Stimulated activated CD8-positive, alpha-beta memory T cell treated with anti-CD3 and anti-CD28 coated beads, Interleukin-15, amount 100 ng/mL, for 48 hours (primary cell): Measurements from ENCODE around the gene MGAT3.

Source experiments
- DNase-seq, 2 donors: peaks; one replicate each; pipeline ENCODE4 v3.0.0-alpha.2; 2020; ENCODE audit warnings: low read depth in 2 of 2

Gene MGAT3

GRCh38 chr22:39429186-39429585 lies 27.6 kb upstream of the MGAT3 start:
- no peak for DNase-seq

DNA sequence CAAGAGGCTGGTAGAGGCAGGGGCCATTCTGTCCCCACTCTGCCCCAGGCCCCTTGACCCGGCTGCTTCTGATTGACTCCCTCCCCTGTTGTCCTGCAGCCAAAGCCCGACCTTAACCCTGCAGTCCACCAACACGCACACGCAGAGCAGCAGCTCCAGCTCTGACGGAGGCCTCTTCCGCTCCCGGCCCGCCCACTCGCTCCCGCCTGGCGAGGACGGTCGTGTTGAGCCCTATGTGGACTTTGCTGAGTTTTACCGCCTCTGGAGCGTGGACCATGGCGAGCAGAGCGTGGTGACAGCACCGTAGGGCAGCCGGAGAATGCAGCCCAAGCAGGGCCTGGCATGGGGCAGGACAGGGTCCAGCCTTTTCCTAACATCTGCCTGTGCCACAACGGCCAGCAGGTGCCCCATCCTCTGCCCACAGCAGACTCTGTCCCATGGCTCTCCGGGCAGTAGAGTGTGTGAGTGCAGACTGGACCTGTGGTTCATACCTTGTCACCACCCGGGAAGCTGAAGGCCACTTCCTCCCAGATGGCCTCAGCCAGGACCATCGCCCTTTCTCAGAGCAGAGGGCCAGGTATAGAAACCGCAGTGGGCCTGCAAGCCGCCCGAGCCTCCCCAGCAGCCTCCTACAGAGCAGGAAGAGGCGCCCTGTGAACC lies 26.8 kb upstream of the MGAT3 start:
- DNase-seq, result no peak

DNA sequence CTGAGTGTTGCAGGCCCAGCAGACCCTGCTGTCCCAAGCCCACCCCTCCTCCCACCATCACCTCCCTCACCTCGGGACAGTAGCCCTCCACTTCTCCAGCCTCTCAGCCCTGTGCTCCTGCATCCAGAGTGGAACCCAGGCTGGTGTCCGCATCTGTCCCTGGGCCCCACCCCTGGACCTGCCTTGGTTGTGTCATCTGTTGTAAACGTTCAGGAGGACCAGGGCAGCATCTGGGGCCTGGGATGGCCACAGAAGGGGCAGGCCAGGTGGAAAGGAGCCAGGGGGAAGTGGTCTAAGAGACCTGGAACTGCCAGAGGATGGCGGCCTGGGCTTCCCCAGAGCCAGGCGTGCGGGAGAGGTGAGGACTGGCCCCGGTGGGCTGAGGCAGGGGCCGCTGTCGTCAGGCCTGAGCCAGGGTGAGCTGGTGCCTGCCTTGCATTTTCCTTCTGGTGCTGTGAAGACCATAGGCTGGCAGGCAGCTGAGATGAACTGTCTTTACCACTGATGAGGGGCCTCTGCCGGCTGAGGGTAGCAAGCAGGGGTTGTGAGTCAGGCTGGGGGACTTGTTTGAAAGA lies 26.1 kb upstream of the MGAT3 start:
- no peak for DNase-seq

DNA sequence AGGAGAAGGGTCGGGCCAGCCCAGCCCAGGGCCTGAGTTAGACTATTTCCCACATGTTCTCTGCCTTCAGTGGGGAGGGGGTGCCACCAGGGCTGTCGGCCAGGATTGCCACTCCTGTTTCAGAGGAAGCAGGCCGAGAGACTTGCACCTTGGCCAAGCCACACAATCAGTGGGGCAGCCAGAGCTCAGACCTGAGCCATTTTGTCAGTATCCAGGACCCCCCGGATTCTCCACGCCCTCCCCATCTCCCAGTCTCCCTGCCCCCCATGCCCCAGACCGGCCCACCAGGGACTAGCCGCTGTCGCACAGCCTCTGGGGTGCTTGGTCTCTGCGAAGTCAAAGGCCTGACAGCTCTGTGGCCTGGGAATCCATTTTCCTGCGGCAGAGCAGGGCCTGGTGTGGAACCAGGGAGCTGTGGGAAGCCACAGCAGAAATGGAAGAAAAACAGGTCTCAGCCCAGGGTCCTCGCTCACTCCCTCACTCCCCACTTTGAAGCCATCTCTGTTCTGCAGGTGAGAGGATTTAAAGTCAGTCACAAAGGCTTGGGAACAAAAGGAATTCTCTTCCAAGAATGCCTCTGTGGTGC lies 25.5 kb upstream of the MGAT3 start:
- no peak for DNase-seq

DNA sequence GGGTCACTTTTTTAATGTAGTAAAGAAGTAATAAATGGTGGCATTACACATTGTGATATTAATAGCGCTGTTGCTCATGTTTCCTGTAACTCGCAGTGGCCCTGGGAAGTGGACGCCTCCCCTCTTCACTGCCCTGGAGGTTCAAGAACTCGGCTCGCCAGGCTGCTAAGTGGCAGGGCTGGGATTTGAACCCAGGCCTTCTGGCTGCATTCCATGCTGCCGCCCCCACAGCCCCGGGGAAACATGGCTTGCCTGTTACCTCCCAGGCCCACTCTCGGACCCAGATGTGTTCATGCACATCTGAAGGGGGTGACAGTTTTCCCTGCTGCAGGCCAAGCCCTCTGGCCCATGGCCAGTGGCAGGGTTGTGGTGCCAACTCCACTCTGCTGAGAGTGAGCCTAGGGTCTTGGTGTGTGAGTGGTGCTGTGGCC lies 25.0 kb upstream of the MGAT3 start:
- no peak for DNase-seq

GRCh38 chr22:39432361-39432811 lies 24.4 kb upstream of the MGAT3 start:
- DNase-seq, result no peak

GRCh38 chr22:39433476-39434242 lies 23.2 kb upstream of the MGAT3 start:
- DNase-seq, result no peak

DNA sequence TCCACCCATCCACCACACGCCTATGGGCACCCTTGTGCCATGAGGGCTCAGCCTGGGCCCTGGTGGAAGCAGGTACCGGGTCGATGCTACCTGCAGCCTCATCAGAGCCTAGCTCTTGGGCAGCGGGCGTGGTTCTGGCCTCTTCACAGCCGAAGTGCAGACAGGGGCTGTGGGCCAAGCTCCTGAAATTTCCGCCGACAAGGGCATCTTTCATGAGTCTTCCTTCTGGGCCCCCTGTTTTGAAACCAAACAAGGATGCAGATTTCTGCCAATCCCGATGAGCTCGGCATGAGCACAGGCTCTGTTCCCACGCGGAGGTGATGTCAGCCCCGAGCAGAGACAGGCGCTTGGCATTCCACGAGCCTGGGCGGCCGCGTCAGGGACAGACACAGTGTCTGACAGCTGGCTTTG lies 22.6 kb upstream of the MGAT3 start:
- DNase-seq, result no peak

- DNase-seq, result no peak
Observed at GRCh38 chr22:39434721-39435120, 22.1 kb upstream of the MGAT3 start.

GRCh38 chr22:39435616-39436015 lies 21.2 kb upstream of the MGAT3 start:
- no peak for DNase-seq

DNA sequence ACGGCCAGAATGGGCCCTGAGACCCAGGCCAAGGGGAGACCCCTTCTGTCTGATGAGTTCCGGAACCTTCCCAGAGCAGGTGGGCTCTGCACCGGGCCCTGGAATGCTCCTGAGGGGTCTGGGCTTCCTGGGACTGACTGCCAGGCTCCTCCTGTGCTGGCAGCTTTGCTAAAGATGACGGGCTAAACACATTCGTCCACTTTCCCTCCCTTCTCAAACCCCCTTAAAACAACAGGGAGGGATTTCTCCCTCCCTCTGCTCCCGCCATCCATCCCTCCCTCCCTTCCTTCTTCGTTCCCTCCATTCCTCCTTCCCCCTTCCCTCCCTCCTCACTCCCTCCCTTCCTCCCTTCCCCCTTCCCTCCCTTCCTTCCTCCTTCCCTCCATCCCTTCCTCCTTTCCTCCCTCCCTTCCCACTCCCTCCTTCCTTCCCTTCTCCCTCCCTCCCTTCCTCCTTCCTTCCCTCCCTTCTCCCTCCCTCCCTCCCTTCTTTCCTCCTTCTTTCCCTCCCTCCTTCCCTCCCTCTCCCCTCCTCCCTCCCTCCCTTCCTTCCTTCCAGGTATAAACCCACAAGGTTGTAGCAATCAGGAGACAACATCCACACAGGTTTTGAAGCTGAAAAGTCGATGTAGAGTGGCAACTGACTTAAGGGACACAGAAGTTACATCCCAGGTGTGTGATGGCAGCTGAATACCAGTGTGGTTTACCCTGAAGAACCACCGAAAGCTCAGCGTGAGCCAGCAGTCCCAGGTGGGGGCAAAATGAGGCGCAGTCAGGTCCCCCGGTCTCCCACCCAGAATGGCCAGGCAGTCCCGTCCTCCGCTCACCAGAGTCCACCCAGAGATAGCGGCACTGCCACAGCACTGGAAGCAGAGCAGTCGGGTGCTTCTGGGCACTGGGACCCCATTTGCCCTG lies 18.8 kb upstream of the MGAT3 start:
- DNase-seq, result no peak

DNA sequence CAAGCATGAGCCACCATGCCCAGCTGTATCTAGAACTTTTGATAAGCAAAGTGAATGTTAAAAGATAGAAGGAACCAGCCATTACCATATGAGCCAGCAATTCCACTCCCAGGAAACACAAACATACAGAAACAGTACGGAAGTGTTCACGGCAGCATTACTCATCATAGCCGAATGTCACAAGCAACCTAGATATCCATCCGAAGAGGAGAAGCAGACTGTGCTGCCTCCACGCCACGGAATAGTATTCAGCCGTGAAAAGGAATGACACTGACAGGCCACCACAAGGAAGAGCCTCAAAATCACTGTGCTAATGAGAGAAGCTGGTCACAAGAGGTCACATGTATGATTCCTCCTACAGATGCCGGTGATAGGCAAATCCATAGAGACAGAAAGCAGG lies 17.6 kb upstream of the MGAT3 start:
- no peak for DNase-seq

DNA sequence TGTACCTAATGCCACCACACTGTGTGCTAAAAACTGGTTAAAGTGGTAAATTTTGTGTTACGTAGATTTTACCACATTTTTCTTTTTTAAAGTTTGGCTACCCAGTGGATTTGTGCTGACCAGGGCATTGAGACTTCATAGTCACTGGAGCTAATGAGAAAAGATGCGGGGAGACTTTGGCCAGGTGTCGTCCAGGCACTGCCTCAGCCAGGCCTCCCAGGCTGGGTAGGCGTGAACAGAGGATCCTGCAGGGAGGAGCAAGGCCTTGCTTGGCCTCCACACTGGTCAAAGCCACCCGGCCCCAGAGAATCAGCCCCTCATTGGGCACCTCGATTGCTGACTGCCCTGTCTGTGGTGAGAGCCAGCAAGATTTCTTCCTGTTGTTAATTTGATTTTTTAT lies 13.4 kb upstream of the MGAT3 start:
- no peak for DNase-seq

GRCh38 chr22:39444247-39444800 lies 12.5 kb upstream of the MGAT3 start:
- DNase-seq, result no peak

DNA sequence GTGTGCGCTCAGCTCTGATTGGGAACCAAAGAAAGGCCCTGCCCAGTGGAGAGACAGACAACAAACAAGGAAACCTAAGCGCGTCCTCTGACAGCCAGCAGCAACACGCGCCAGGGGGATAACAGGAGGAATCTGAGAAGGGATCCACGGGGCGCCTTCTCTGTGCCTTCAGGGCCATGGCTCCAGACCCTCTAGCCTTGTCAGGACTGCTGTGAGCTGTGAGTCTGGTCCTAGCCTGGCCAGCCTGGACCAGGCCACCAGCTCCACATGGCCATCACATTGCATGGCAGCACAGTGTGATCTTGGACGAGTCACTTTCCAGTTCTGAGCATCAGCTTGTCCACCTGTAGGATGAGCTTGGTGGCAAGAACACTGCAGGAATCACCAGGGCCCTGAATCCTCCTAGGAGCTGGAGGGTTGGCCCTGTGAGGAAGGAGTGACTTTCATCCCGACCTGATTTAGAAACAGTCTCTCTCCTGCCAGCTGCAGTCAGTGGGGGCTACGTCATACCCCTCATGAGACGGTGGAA lies 11.8 kb upstream of the MGAT3 start:
- DNase-seq, result no peak

- no peak for DNase-seq
Observed at GRCh38 chr22:39445678-39446077, 11.1 kb upstream of the MGAT3 start.

GRCh38 chr22:39446239-39446721 lies 10.5 kb upstream of the MGAT3 start:
- no peak for DNase-seq

- DNase-seq, result no peak
Observed at GRCh38 chr22:39448205-39449054, 8.4 kb upstream of the MGAT3 start.

GRCh38 chr22:39449708-39450107 lies 7.1 kb upstream of the MGAT3 start:
- no peak for DNase-seq
